ENCODE measurements around the gene ARG2.
A peak's percentile ranks its signal among the peaks of the same experiment; 100 is the strongest.

ARG2 gene

GRCh38 chr14:67641902-67642749, 22.4 kb downstream of the ARG2 start:
- DNase-seq, result peak; percentile 35 to 44

- no peak for DNase-seq
Observed at GRCh38 chr14:67643713-67644112, 24.0 kb downstream of the ARG2 start.

- no peak for DNase-seq
Observed at GRCh38 chr14:67644428-67644827, 24.7 kb downstream of the ARG2 start.

- DNase-seq, result no peak
Observed at GRCh38 chr14:67645414-67645813, 25.7 kb downstream of the ARG2 start.

GRCh38 chr14:67646131-67646530, 26.4 kb downstream of the ARG2 start:
- DNase-seq, result no peak

- no peak for DNase-seq
Observed at GRCh38 chr14:67650151-67650550, 30.4 kb downstream of the ARG2 start.

GRCh38 chr14:67650694-67651093, 31.0 kb downstream of the ARG2 start:
- no peak for DNase-seq

GRCh38 chr14:67652189-67652588, 32.5 kb downstream of the ARG2 start:
- no peak for DNase-seq

GRCh38 chr14:67653651-67654280, 34.0 kb downstream of the ARG2 start:
- no peak for DNase-seq

GRCh38 chr14:67663633-67664032, 43.9 kb downstream of the ARG2 start:
- DNase-seq, result no peak

GRCh38 chr14:67665868-67666267, 46.1 kb downstream of the ARG2 start:
- no peak for DNase-seq

- DNase-seq, result peak in 1 of 2 experiments; percentile 26
Observed at GRCh38 chr14:67666750-67667449, 47.2 kb downstream of the ARG2 start.

- no peak for DNase-seq
Observed at GRCh38 chr14:67668559-67668958, 48.8 kb downstream of the ARG2 start.

GRCh38 chr14:67673451-67673850, 53.7 kb downstream of the ARG2 start:
- DNase-seq, result no peak

- DNase-seq, result peak; percentile 67 to 76
Observed at GRCh38 chr14:67674139-67674479, 54.4 kb downstream of the ARG2 start.

GRCh38 chr14:67674480-67675218, 54.9 kb downstream of the ARG2 start, which contains the start of gene VTI1B:
VTI1B (minus strand) TSS chr14:67674632; CDS start chr14:67674489, 143 bp downstream.
- DNase-seq, result peak; percentile 87 to 89

GRCh38 chr14:67675219-67675582, 55.5 kb downstream of the ARG2 start:
- no peak for DNase-seq

- DNase-seq, result no peak
Observed at GRCh38 chr14:67679006-67679405, 59.3 kb downstream of the ARG2 start.

- no peak for DNase-seq
Observed at GRCh38 chr14:67680121-67680602, 60.4 kb downstream of the ARG2 start.

GRCh38 chr14:67680941-67681340, 61.2 kb downstream of the ARG2 start:
- DNase-seq, result no peak

GRCh38 chr14:67683842-67684241, 64.1 kb downstream of the ARG2 start:
- DNase-seq, result no peak

- DNase-seq, result no peak
Observed at GRCh38 chr14:67690011-67690410, 70.3 kb downstream of the ARG2 start.

All from activated T-cell treated with anti-CD3 and anti-CD28 coated beads, Interleukin-2, amount 50 U/mL, for 48 hours (primary cell).